Heart right ventricle (tissue), 16 donors: ENCODE data around the gene CALHM3. TPM values are rescaled to one million over a fixed set of nuclear protein-coding genes. Genes with fewer than 3 reads are reported as not detected.

Experiments
- ATAC-seq, 8 donors: fragments of 200-7000 bp; cut with Tn5 transposase; one replicate each; pipeline ENCODE4 v1.9.1; 2020; ENCODE audit warnings: mild to moderate bottlenecking in 8 of 8, moderate library complexity in 8 of 8, moderate number of reproducible peaks in 1 of 8
- DNase-seq, 2 donors: peaks; one replicate each; pipeline ENCODE4 v3.0.0-alpha.2; 2020
- H3K27ac ChIP-seq, 10 donors: fragments of 200-600 bp; sonication (generic) in 2 of 10; one replicate each; pipeline versions ENCODE4 v1.5.0 to v1.8.0; 2020 to 2022; ENCODE audit warnings: mild to moderate bottlenecking in 3 of 10
- H3K27me3 ChIP-seq, 7 donors: fragments of 200-600 bp; one replicate each; pipeline ENCODE4 v1.8.0; 2021 to 2022; ENCODE audit warnings: mild to moderate bottlenecking in 2 of 7
- H3K36me3 ChIP-seq, 9 donors: fragments of 200-600 bp; sonication (generic) in 1 of 9; one replicate each; pipeline versions ENCODE4 v1.5.0 to v1.8.0; 2020 to 2022; ENCODE audit warnings: mild to moderate bottlenecking in 2 of 9
- H3K4me1 ChIP-seq, 9 donors: fragments of 200-600 bp; sonication (generic) in 1 of 9; one replicate each; pipeline versions ENCODE4 v1.5.0 to v1.8.0; 2020 to 2022; ENCODE audit warnings: mild to moderate bottlenecking in 4 of 9
- H3K4me3 ChIP-seq, 10 donors: fragments of 200-600 bp; sonication (generic) in 2 of 10; one replicate each; pipeline versions ENCODE4 v1.5.0 to v1.8.0; 2020 to 2022; ENCODE audit warnings: mild to moderate bottlenecking in 7 of 10, moderate library complexity in 2 of 10
- H3K9me3 ChIP-seq, 11 donors: fragments of 200-600 bp in 10 of 11; sonication (generic) in 2 of 11; one replicate each; pipeline versions ENCODE4 v1.5.0 to v1.8.0; 2013 to 2022; ENCODE audit warnings: mild to moderate bottlenecking in 2 of 11, control low read depth in 1 of 11, moderate library complexity in 1 of 11
- WGBS, 2 donors: extraction: QIAGEN DNeasy Blood & Tissue Kit; methylation state at CpG; one replicate each; pipeline ENCODE4 v1.1.7; 2013; ENCODE audit warnings: inconsistent platforms in 1 of 2; 5-methylcytosine and 5-hydroxymethylcytosine counted together
- intact Hi-C, 10 donors: fragments of 100-400 bp; cut with DNase I; formaldehyde crosslinking; loops; one replicate each; pipeline versions ENCODE4 v1.11.1 to v1.14.2; 2022
- polyA plus RNA-seq, 2 donors: library from polyadenylated mRNA; stranded (reverse); fragments of 200-250 nt; gene quantifications; one replicate each; pipeline ENCODE4 v1.2.3, GENCODE V29; 2013
- total RNA-seq, 10 donors: library from RNA; stranded (reverse); fragmentation: NEBNext Ultra II Directional in 3 of 10; extraction: Animal tissue kit (Norgen Biotek cat#: 25700) in 3 of 10; gene quantifications; one replicate each; pipeline versions ENCODE4 v1.2.1 to v1.2.4, GENCODE V29; 2021 to 2023
- TF ChIP-seq, protein P1 (sequence below), 9 donors: fragments of 200-600 bp; sonication (generic) in 2 of 9; IDR thresholded peaks; one replicate each; pipeline versions ENCODE4 v1.5.0 to v1.8.0; 2021 to 2022; ENCODE audit warnings: antibody characterized with exemption in 9 of 9, mild to moderate bottlenecking in 5 of 9, moderate library complexity in 1 of 9
- donor health status: Arrhythmogenic right ventricular cardiomyopathy.
- donor health status: ischemic (EF 13 %, LVEDD 7.1; RV severe dilation, severe dysfunction).
- donor health status: healthy with polysubstance abuse.
- donor health status: DM: no; HTN: yes; CAD: no.
- donor health status: DM: no; HTN: no; CAD: no.
- donor health status: ischemic (EF 25% LVEDD 6.9; RV normal size, moderate dysfunction).
- donor health status: ischemic (EF 25% LVEDD 5.7; RV mildly dilated, moderate dysfunction).
- donor health status: healthy.
- donor health status: DM: yes; HTN: yes; CAD: no.
- donor health status: Ischemic cardiomyopathy.
- donor health status: ischemic (EF 35%, LVEDD 5.7; RV mildly dilated, moderate dysfunction).
- donor health status: nonischemic (EF 11% LVEDD 7.7; RV severe dilation, severe dysfunction).
- donor health status: DM: yes; HTN: yes; CAD: no.
- donor health status: PGD.
- donor health status: ischemic (EF 29% LVEDD 5.4; RV normal size, mild dysfunction).
- donor health status: nonischemic (EF 23%, LVEDD 6.1; RV moderate dilation, normal function).

CALHM3 gene
- total and polyA plus RNA-seq, 12 donors = not detected

DNA sequence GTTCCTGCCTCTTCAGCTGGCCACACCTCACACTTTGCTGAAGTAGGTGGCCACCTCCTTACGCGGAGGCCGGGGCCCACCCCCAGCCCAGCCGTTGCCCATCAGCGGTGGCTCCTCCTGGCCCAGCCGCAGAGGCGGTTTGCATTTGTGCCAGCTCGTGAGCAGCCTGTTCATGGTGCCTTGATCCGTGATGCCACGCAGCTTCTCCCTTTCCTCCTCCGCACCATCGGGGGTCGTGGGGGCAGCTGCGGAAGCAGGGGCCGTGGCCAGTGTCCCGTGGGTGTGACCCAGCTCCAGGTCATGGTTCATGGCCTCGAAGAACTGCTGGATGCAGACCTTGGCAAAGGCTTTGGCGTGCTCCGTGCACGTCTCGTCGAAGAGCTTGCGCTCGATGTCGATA is 23.8 kb downstream of the CALHM3 start:
- intact Hi-C loops = no loop called here
- no peak overlapping the region for H3K27ac ChIP-seq
- 88 to 90% methylated on average over 25 of the region's 25 CpGs for WGBS, 2 donors
- no peak for ATAC-seq
- peaks cover 5 to 19% (median 17%) of the 10 kb centered on the region in 9 donors for H3K4me1 ChIP-seq
- peaks cover 0 to 5% (median 0%) of the 10 kb centered on the region in 9 donors for H3K36me3 ChIP-seq
- H3K27me3 ChIP-seq = peaks cover 0 to 5% (median 0%) of the 10 kb centered on the region in 7 donors
- no peak for DNase-seq
- H3K4me3 ChIP-seq = no peak overlapping the region
- TF ChIP-seq, protein P1, sequence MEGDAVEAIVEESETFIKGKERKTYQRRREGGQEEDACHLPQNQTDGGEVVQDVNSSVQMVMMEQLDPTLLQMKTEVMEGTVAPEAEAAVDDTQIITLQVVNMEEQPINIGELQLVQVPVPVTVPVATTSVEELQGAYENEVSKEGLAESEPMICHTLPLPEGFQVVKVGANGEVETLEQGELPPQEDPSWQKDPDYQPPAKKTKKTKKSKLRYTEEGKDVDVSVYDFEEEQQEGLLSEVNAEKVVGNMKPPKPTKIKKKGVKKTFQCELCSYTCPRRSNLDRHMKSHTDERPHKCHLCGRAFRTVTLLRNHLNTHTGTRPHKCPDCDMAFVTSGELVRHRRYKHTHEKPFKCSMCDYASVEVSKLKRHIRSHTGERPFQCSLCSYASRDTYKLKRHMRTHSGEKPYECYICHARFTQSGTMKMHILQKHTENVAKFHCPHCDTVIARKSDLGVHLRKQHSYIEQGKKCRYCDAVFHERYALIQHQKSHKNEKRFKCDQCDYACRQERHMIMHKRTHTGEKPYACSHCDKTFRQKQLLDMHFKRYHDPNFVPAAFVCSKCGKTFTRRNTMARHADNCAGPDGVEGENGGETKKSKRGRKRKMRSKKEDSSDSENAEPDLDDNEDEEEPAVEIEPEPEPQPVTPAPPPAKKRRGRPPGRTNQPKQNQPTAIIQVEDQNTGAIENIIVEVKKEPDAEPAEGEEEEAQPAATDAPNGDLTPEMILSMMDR (IDR thresholded peaks at IDR 0.05) = no peak
- no peaks in the 10 kb centered on the region for H3K9me3 ChIP-seq

- DNase-seq (no peak), ATAC-seq (no peak)
- Histone ChIP-seq H3K27me3 (peaks cover 0 to 5% (median 0%) of the 10 kb centered on the region in 7 donors), H3K4me3 (no peak overlapping the region), H3K27ac (no peak overlapping the region), H3K4me1 (peaks cover 14 to 31% (median 29%) of the 10 kb centered on the region in 9 donors), H3K36me3 (peaks cover 0 to 17% (median 6%) of the 10 kb centered on the region in 9 donors), H3K9me3 (no peaks in the 10 kb centered on the region)
- TF ChIP-seq, protein P1 (IDR thresholded peaks at IDR 0.05) = no peak
- WGBS, 2 donors = 92 to 96% methylated on average over 4 of the region's 4 CpGs
- intact Hi-C loops = no loop called here
Observed at GRCh38 chr10:103454026-103454425, 25.0 kb downstream of the CALHM3 start.

GRCh38 chr10:103452506-103453230 is 26.4 kb downstream of the CALHM3 start:
- peak overlapping the region; percentile 84 to 98 (median 95) for H3K27ac ChIP-seq
- TF ChIP-seq, protein P1 (IDR thresholded peaks at IDR 0.05) = no peak
- H3K36me3 ChIP-seq = peaks cover 0 to 30% (median 15%) of the 10 kb centered on the region in 9 donors
- peaks cover 14 to 45% (median 39%) of the 10 kb centered on the region in 9 donors for H3K4me1 ChIP-seq
- DNase-seq = no peak
- intact Hi-C loops = no loop called here
- peak in 1 of 8 donors; percentile 12 for ATAC-seq
- H3K9me3 ChIP-seq = no peaks in the 10 kb centered on the region
- peak overlapping the region; percentile 65 to 89 (median 82) for H3K4me3 ChIP-seq
- WGBS, 2 donors = 31 to 34% methylated on average over 27 of the region's 27 CpGs
- H3K27me3 ChIP-seq = peaks cover 0 to 5% (median 0%) of the 10 kb centered on the region in 7 donors

GRCh38 chr10:103451831-103452505 is 27.1 kb downstream of the CALHM3 start, which contains the start of gene CALHM2:
Gene CALHM2 (minus strand): TSS chr10:103452370. CDS start chr10:103449941, 2,429 bp downstream.
- H3K36me3 ChIP-seq = peaks cover 0 to 37% (median 22%) of the 10 kb centered on the region in 9 donors
- H3K4me1 ChIP-seq = peaks cover 19 to 52% (median 46%) of the 10 kb centered on the region in 9 donors
- DNase-seq = peak; percentile 73 to 79
- TF ChIP-seq, protein P1 (IDR thresholded peaks at IDR 0.05) = peak in 1 of 9 donors; percentile 10
- peak within 1 kb of the TSS; percentile 65 to 89 (median 82) for H3K4me3 ChIP-seq
- peaks cover 0 to 5% (median 0%) of the 10 kb centered on the region in 7 donors for H3K27me3 ChIP-seq
- ATAC-seq = peak; percentile 52 to 85 (median 80)
- WGBS, 2 donors = 5 to 9% methylated on average over 31 to 32 of the region's 32 CpGs
- intact Hi-C loops = no loop called here
- H3K9me3 ChIP-seq = no peaks in the 10 kb centered on the region
- H3K27ac ChIP-seq = peak within 1 kb of the TSS; percentile 84 to 98 (median 95)
